Fibroblast of skin of left quadriceps (primary cell): ENCODE measurements around the gene RXRB.

Source experiments
- DNase-seq, 2 experiments: peaks; one replicate each; pipeline ENCODE4 v3.0.0-alpha.2; 2013; ENCODE audit warnings: low read depth in 2 of 2

Gene RXRB

GRCh38 chr6:33211666-33212422 lies 11.4 kb upstream of the RXRB start:
- no peak for DNase-seq

GRCh38 chr6:33211136-33211535 lies 10.7 kb upstream of the RXRB start:
- no peak for DNase-seq

GRCh38 chr6:33209856-33210255 lies 9.4 kb upstream of the RXRB start:
- DNase-seq = no peak

- DNase-seq = peak in 1 of 2 experiments; percentile 42
Measured at GRCh38 chr6:33208091-33208967, 7.9 kb upstream of the RXRB start, which contains the start of gene RING1. RING1 (plus strand) TSS chr6:33208500; CDS start chr6:33208823, 323 bp downstream.

GRCh38 chr6:33207552-33208090 lies 7.2 kb upstream of the RXRB start:
- DNase-seq = no peak

- no peak for DNase-seq
Measured at GRCh38 chr6:33206864-33207551, 6.5 kb upstream of the RXRB start.

GRCh38 chr6:33206027-33206863 lies 5.8 kb upstream of the RXRB start:
- no peak for DNase-seq

GRCh38 chr6:33205191-33206026 lies 4.9 kb upstream of the RXRB start:
- DNase-seq = no peak

- peak; percentile 79 to 81 for DNase-seq
Measured at GRCh38 chr6:33204415-33205190, 4.1 kb upstream of the RXRB start, which contains the start of gene HSD17B8. HSD17B8 (plus strand) TSS chr6:33204655; CDS start chr6:33204669, 14 bp downstream.

- DNase-seq = no peak
Measured at GRCh38 chr6:33204165-33204414, 3.6 kb upstream of the RXRB start.

GRCh38 chr6:33203443-33204164 lies 3.1 kb upstream of the RXRB start:
- DNase-seq = no peak

GRCh38 chr6:33202799-33203198 lies 2.3 kb upstream of the RXRB start:
- no peak for DNase-seq

GRCh38 chr6:33201935-33202334 lies 1.5 kb upstream of the RXRB start:
- no peak for DNase-seq

GRCh38 chr6:33201147-33201545 lies 681 bp upstream of the RXRB start:
- no peak for DNase-seq

- DNase-seq = no peak
Measured at GRCh38 chr6:33199687-33200218, 712 bp downstream of the RXRB start.

- DNase-seq = no peak
Measured at GRCh38 chr6:33198853-33199436, 1.5 kb downstream of the RXRB start.

- no peak for DNase-seq
Measured at GRCh38 chr6:33198159-33198852, 2.2 kb downstream of the RXRB start.
